Fibroblast of lung (primary cell): Measurements from ENCODE around the gene NSFL1C. TPM values are rescaled to one million over a fixed set of nuclear protein-coding genes. Genes with fewer than 3 reads are reported as not detected.

Experiments
- DNase-seq, 2 donors: peaks; one replicate each; pipeline versions ENCODE4 v3.0.0 to v3.0.0-alpha.2; 2010; ENCODE audit warnings: low read depth in 2 of 2
- H2AFZ ChIP-seq: 2 replicates; pipeline ENCODE4 v1.5.1; 2012; ENCODE audit warnings: low read length, control low read depth, inconsistent platforms
- H3K27ac ChIP-seq: 2 replicates; pipeline ENCODE4 v1.5.1; 2011; ENCODE audit warnings: low read length, control low read depth; ENCODE audit not compliant: insufficient read depth
- H3K27me3 ChIP-seq: 2 replicates; pipeline ENCODE4 v1.5.1; 2011; ENCODE audit warnings: mild to moderate bottlenecking, low read length; ENCODE audit not compliant: control insufficient read depth, insufficient read depth
- H3K36me3 ChIP-seq: 2 replicates; pipeline ENCODE4 v1.5.1; 2011; ENCODE audit warnings: low read length; ENCODE audit not compliant: control insufficient read depth, insufficient read depth
- H3K4me1 ChIP-seq: 2 replicates; pipeline ENCODE4 v1.5.1; 2011; ENCODE audit warnings: low read length; ENCODE audit not compliant: control insufficient read depth, insufficient read depth; ENCODE audit errors: extremely low read depth
- H3K4me2 ChIP-seq: 2 replicates; pipeline ENCODE4 v1.5.1; 2011; ENCODE audit warnings: low read length, control low read depth; ENCODE audit not compliant: insufficient read depth; ENCODE audit errors: extremely low read depth
- H3K4me3 ChIP-seq, 4 experiments: fragments of 200-600 bp in 1 of 4; sonication (generic) in 1 of 4; replicated peaks in 1 of 4; 2 replicates each; pipeline ENCODE4 v1.5.1; 2011 to 2016; ENCODE audit warnings: low read length in 4 of 4, low read depth in 3 of 4, mild to moderate bottlenecking in 3 of 4, control low read depth in 2 of 4, inconsistent platforms in 1 of 4, mixed read lengths in 1 of 4; ENCODE audit not compliant: insufficient read depth in 1 of 4; ENCODE audit errors: control extremely low read depth in 1 of 4
- H3K79me2 ChIP-seq: 2 replicates; pipeline ENCODE4 v1.5.1; 2012; ENCODE audit warnings: mild to moderate bottlenecking, low read length, inconsistent platforms; ENCODE audit not compliant: control insufficient read depth, insufficient read depth
- H3K9ac ChIP-seq: 2 replicates; pipeline ENCODE4 v1.5.1; 2011; ENCODE audit warnings: mild to moderate bottlenecking, low read length, control low read depth; ENCODE audit not compliant: insufficient read depth
- H3K9me3 ChIP-seq: 2 replicates; pipeline ENCODE4 v1.5.1; 2012; ENCODE audit warnings: low read depth, low read length; ENCODE audit not compliant: control insufficient read depth, insufficient read depth
- H4K20me1 ChIP-seq: 2 replicates; pipeline ENCODE4 v1.5.1; 2011; ENCODE audit warnings: low read length; ENCODE audit not compliant: control insufficient read depth, insufficient read depth; ENCODE audit errors: extremely low read depth
- EZH2 ChIP-seq: IDR thresholded peaks from 2 replicates; pipeline ENCODE4 v1.5.1; 2012; ENCODE audit warnings: low read length, control low read depth, mild to moderate bottlenecking; ENCODE audit errors: missing control alignments
- polyA plus RNA-seq, 2 donors: library from polyadenylated mRNA; depleted of rRNA in 1 of 2; stranded (reverse) in 1 of 2; unstranded in 1 of 2; fragments of >200 nt; gene quantifications; 2 replicates each; pipeline ENCODE4 v1.2.1, GENCODE V29; 2011 to 2012; ENCODE audit warnings: missing spikeins in 1 of 2
- total RNA-seq: library from RNA; depleted of rRNA; stranded (reverse); fragments of >200 nt; gene quantifications from 2 replicates; pipeline ENCODE4 v1.2.1, GENCODE V29; 2014
- TF ChIP-seq, protein P1 (sequence below), 2 donors: IDR thresholded peaks in 1 of 2; conservative IDR thresholded peaks in 1 of 2; 1 replicate in 1 of 2; 2 replicates in 1 of 2; pipeline ENCODE4 v1.5.1; 2011 to 2012; ENCODE audit warnings: low read length in 2 of 2, control low read depth in 1 of 2, inconsistent platforms in 1 of 2, low read depth in 1 of 2, mild to moderate bottlenecking in 1 of 2

The NSFL1C gene
- total and polyA plus RNA-seq, 2 donors (not counting 1 experiment from before 2014, with no cell fraction given) = 17.8 to 24.3 TPM

DNA sequence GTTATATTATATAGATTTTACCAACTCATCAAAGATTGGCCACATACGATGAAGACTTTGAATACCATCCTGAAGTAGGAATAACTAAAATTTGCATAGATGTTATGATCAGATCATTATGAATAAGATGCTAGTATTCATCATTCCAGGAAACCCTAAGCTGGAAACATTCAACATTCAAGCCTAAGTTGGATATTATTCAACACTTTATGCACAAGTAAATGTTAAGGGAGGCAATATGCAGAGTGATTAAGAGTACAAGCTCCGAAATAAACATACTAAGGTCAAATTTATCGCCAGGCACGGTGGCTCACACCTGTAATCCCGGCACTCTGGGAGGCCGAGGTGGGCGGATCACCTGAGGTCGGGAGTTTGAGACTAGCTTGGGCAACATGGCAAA lies 30.4 kb downstream of the NSFL1C start:
- TF ChIP-seq, protein P1, sequence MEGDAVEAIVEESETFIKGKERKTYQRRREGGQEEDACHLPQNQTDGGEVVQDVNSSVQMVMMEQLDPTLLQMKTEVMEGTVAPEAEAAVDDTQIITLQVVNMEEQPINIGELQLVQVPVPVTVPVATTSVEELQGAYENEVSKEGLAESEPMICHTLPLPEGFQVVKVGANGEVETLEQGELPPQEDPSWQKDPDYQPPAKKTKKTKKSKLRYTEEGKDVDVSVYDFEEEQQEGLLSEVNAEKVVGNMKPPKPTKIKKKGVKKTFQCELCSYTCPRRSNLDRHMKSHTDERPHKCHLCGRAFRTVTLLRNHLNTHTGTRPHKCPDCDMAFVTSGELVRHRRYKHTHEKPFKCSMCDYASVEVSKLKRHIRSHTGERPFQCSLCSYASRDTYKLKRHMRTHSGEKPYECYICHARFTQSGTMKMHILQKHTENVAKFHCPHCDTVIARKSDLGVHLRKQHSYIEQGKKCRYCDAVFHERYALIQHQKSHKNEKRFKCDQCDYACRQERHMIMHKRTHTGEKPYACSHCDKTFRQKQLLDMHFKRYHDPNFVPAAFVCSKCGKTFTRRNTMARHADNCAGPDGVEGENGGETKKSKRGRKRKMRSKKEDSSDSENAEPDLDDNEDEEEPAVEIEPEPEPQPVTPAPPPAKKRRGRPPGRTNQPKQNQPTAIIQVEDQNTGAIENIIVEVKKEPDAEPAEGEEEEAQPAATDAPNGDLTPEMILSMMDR (conservative IDR thresholded peaks at IDR 0.05 in 1 of 2, IDR thresholded peaks at IDR 0.05 in 1 of 2; ENCODE audit: low read depth in 1 of 2, low read length in 2 of 2) = no peak
- TF ChIP-seq EZH2 = no peak
- H3K4me3 ChIP-seq = no peak overlapping the region
- no peak overlapping the region for H3K9ac ChIP-seq
- H3K9me3 ChIP-seq = no peaks in the 10 kb centered on the region
- no peak overlapping the region for H3K27ac ChIP-seq
- H3K4me2 ChIP-seq = no peak overlapping the region
- H3K36me3 ChIP-seq = no peaks in the 10 kb centered on the region
- no peaks in the 10 kb centered on the region for H3K27me3 ChIP-seq
- H3K4me1 ChIP-seq = peaks cover 7% of the 10 kb centered on the region
- H2AFZ ChIP-seq = no peak overlapping the region
- H4K20me1 ChIP-seq = no peaks in the 10 kb centered on the region
- H3K79me2 ChIP-seq = no peaks in the 10 kb centered on the region
- no peak for DNase-seq

- H3K9me3 ChIP-seq = no peaks in the 10 kb centered on the region
- DNase-seq = no peak
Observed at GRCh38 chr20:1435337-1435699, 31.3 kb downstream of the NSFL1C start.

DNA sequence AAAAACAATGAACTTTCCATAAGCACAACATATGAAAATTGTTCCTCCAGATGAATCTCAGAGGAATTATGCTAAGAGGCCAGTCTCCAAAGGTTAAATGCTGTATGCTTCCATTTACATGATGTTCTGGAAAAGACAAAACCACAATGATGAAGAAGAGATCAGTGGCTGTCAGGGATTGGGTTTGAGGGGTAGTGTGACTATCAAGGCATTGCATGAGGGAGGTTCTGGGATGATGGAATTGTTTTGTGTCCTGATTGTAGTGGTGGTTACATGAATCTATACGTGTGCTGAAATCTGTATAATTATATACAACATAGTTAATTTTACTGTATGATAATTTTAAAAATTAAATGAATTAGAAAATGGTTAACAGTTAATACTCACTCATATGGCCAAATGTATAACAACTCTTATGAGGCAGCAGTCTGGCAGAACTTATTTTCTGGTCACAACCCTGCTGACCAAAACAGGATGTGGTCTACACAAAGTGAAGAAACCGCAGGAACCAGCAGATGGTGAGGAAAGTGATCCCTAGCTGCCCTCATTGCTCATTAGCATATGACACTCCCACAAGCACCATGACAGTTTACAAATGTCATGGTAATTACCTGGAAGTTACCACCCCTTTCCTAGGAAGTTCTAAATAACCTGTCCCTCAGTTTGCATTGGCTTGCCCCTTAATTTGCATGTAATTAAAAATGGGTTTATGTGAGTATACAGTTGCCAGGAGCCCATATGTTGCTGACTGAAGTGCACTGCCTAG lies 31.9 kb downstream of the NSFL1C start:
- Histone ChIP-seq H3K9me3 (no peaks in the 10 kb centered on the region), H3K9ac (no peak overlapping the region), H3K4me3 (no peak overlapping the region), H2AFZ (no peak overlapping the region), H4K20me1 (no peaks in the 10 kb centered on the region), H3K4me1 (peaks cover 7% of the 10 kb centered on the region), H3K4me2 (peak overlapping the region; percentile 52), H3K79me2 (no peaks in the 10 kb centered on the region), H3K27me3 (no peaks in the 10 kb centered on the region), H3K27ac (peak overlapping the region; percentile 42), H3K36me3 (no peaks in the 10 kb centered on the region)
- DNase-seq = peak; percentile 92 to 95
- no peak for TF ChIP-seq EZH2
- TF ChIP-seq, protein P1 (conservative IDR thresholded peaks at IDR 0.05 in 1 of 2, IDR thresholded peaks at IDR 0.05 in 1 of 2; ENCODE audit: low read depth in 1 of 2, low read length in 2 of 2) = no peak

More at GRCh38 chr20:1435337-1435699, 31.3 kb downstream of the NSFL1C start:
- Histone ChIP-seq H3K4me1 (peaks cover 7% of the 10 kb centered on the region), H3K27ac (peak overlapping the region; percentile 42), H2AFZ (no peak overlapping the region), H3K4me2 (no peak overlapping the region), H3K4me3 (no peak overlapping the region), H3K79me2 (no peaks in the 10 kb centered on the region), H3K36me3 (no peaks in the 10 kb centered on the region), H3K9ac (no peak overlapping the region), H4K20me1 (no peaks in the 10 kb centered on the region), H3K27me3 (no peaks in the 10 kb centered on the region)
- TF ChIP-seq, protein P1 (conservative IDR thresholded peaks at IDR 0.05 in 1 of 2, IDR thresholded peaks at IDR 0.05 in 1 of 2; ENCODE audit: low read depth in 1 of 2, low read length in 2 of 2) = no peak
- no peak for TF ChIP-seq EZH2
